ACC112 (cell line): ENCODE measurements around the gene OR2A1.
"Not testable (repeated sequence)": the region's sequence is repeated elsewhere in the genome, so short reads cannot be mapped to it uniquely, and the experiment has no call there.

ENCODE experiments used
- H2AFZ ChIP-seq: fragments of 200-600 bp; sonication (generic); one replicate; pipeline ENCODE4 v1.6.0; 2017; ENCODE audit warnings: antibody characterized with exemption, low read length; ENCODE audit not compliant: unreplicated experiment
- H3K27ac ChIP-seq: fragments of 200-600 bp; sonication (generic); 2 replicates; pipeline ENCODE4 v1.5.1; 2014; ENCODE audit warnings: low read depth, mild to moderate bottlenecking, antibody characterized with exemption, low read length, moderate library complexity
- H3K27me3 ChIP-seq: fragments of 200-600 bp; sonication (generic); 2 replicates; pipeline ENCODE4 v1.6.1; 2014; ENCODE audit warnings: mild to moderate bottlenecking, antibody characterized with exemption, low read length, moderate library complexity, mixed read lengths; ENCODE audit not compliant: insufficient read depth
- H3K36me3 ChIP-seq: fragments of 200-600 bp; sonication (generic); 2 replicates; pipeline ENCODE4 v1.6.1; 2016; ENCODE audit warnings: mild to moderate bottlenecking, antibody characterized with exemption, low read length, moderate library complexity, mixed read lengths; ENCODE audit not compliant: insufficient read depth
- H3K4me1 ChIP-seq: fragments of 200-600 bp; sonication (generic); one replicate; pipeline ENCODE4 v1.6.1; 2016; ENCODE audit warnings: low read length, mixed read lengths; ENCODE audit not compliant: insufficient read depth, unreplicated experiment, control insufficient read depth
- H3K4me3 ChIP-seq: fragments of 200-600 bp; sonication (generic); 2 replicates; pipeline ENCODE4 v1.5.1; 2014; ENCODE audit warnings: mild to moderate bottlenecking, low read depth, low read length
- H3K79me2 ChIP-seq: fragments of 200-600 bp; sonication (generic); one replicate; pipeline ENCODE4 v1.6.0; 2016; ENCODE audit warnings: low read length; ENCODE audit not compliant: control insufficient read depth, unreplicated experiment, insufficient read depth

OR2A1 gene

DNA sequence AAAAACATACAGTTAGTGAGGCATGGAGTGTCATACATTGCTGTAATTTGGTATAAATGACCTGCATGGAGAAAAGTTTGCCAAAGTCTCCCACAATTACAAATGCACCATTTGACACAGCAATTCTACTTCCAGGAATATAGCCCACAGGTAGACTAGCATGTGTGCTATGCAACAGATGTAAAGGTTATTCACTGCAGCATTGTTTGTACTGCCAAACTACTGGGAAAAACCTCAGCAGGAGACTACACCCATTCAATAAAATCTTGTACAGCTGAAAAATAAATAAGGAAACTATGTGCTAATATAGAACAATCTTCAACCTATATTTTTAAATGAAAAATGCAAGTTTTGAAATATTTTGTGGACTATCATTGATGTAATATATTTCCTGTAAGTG lies 17.8 kb downstream of the OR2A1 start:
- not testable (repeated sequence) for H3K27ac ChIP-seq, H2AFZ ChIP-seq, H3K4me1 ChIP-seq, H3K36me3 ChIP-seq, H3K79me2 ChIP-seq, H3K27me3 ChIP-seq, H3K4me3 ChIP-seq

DNA sequence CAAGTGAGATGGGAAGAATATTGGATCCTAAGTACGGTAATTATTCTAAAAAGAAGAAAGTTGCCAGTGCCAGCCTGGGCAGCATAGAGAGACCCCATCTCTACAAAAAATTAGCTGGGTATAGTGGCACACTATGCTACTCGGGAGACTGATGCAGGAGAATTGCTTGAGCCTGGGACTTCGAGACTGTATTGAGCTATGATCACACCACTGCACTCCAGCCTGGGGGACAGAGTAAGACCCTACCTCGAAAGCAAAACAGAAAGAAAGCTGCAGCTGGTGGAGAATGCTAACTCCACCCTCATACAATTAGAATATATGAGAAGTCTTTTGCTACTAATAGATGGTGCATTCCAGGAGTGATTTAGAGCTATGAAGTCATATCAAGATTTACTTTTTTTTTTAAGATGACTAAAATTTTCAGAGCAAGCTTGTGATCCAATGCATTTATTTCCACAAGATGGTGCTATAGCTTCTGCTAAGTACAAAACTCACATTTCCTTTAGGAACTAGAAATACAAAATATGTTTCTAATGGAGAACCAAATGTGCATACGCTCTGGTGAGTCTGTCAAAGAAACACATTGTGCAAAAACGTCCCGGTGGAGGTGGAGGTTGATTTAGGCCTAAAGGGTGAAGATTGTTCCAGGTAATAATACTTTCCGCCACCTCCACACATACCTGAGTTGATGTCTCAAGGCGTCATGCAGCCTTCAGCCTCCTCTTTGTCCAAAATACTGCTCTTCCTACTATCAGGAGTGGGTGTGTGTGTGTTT lies 19.2 kb downstream of the OR2A1 start:
- H3K4me3 ChIP-seq, H3K36me3 ChIP-seq, H3K4me1 ChIP-seq, H3K27ac ChIP-seq, H3K79me2 ChIP-seq, H3K27me3 ChIP-seq, H2AFZ ChIP-seq: not testable (repeated sequence)

DNA sequence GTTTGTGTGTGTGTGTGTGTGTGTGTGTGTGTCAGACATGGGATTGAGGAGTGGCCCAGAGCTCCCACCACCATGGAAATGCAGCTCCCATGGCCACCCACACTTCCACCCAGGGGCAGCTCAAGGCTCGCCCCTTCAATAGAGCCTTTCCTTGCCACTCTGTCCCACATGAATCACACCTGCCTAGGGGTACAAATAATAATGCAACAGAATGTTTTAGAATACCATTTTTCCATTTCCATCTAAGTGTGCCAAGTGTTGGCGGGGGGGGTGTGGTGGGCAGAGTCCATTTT lies 19.7 kb downstream of the OR2A1 start:
- not testable (repeated sequence) for H3K27me3 ChIP-seq, H3K79me2 ChIP-seq, H3K4me1 ChIP-seq, H2AFZ ChIP-seq, H3K27ac ChIP-seq, H3K4me3 ChIP-seq, H3K36me3 ChIP-seq

DNA sequence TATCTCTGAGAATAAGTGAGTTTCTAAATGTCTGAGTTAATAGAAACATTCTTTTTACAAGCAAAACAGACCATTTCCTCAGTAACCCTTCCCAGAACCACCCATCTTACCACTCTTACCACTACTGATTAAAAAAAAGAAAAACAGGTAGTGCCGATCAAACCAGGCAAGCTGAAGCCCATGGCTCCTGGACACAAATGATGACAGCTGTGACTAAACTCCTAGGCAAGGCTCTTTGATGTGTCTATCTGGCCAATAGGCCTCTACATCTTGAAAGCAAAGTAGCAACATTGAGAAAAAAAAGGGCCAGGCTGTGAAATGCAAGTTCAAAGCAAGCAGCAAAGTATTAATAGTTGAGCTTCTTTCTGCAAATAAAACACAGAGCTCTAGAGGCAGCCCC lies 36.4 kb downstream of the OR2A1 start:
- H2AFZ ChIP-seq, H3K4me3 ChIP-seq, H3K79me2 ChIP-seq: not testable (repeated sequence)

DNA sequence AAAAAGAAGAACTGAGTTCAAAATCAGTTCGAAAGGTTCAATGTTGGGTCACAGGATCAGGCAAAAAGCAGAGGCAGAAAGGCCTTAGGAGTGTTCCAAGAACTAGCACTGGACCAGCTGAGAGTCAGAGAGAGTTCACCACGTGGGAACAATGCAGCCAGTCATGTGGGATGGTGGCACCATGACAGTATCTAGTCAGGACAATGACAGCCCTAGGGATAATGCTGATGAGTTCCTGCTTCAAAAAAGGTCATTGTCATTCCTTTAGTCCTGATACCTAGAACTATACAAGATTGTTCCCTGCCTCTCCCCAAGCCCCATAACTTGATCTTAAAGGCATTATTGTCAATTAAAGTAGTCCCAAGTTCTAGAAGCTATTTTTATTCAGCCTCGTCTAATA lies 39.4 kb downstream of the OR2A1 start:
- H2AFZ ChIP-seq, H3K79me2 ChIP-seq, H3K27ac ChIP-seq, H3K36me3 ChIP-seq, H3K4me3 ChIP-seq, H3K4me1 ChIP-seq, H3K27me3 ChIP-seq: not testable (repeated sequence)

More for the DNA sequence above, 36.4 kb downstream of the OR2A1 start:
- not testable (repeated sequence) for H3K27me3 ChIP-seq, H3K27ac ChIP-seq, H3K36me3 ChIP-seq, H3K4me1 ChIP-seq

DNA sequence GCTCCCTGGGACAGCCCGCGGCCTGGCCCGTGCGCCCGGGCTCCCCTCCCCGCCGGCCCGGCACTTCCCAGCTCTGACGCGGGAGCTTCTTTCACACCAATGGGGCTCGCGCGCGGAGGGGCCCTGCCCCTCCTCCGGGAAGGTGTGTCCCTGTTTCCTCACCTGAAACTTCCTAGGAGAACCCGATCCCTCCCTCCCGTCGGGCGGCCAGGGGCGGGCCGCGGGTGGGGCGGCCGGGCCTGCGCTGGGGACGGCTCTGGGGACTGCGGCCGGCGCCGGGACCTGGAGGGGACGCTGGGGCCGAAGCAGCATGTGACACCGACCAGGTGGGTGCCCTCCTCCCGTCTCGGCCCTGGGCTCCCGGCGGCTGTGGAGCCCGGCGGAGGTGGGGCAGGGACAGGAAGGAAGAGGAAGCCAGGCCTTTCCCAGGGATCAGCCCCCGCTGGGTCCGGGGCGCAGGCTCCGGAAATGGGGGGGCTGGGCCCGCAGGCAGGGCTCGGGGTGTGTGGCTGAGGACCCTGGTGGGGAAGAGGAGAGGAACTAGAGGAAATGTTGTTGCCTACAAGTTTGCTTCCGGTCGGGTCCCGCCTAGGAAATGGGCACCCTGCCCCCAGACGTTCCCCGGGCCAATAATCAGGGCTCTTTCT lies 43.1 kb downstream of the OR2A1 start, which contains the start of gene ARHGEF5:
Gene ARHGEF5 (plus strand): TSS at position 227 of the 647 bp plus-strand sequence. CDS start 7,268 bp downstream, outside the sequence.
- H3K4me3 ChIP-seq, H2AFZ ChIP-seq, H3K4me1 ChIP-seq, H3K36me3 ChIP-seq, H3K27me3 ChIP-seq, H3K79me2 ChIP-seq, H3K27ac ChIP-seq: not testable (repeated sequence)

DNA sequence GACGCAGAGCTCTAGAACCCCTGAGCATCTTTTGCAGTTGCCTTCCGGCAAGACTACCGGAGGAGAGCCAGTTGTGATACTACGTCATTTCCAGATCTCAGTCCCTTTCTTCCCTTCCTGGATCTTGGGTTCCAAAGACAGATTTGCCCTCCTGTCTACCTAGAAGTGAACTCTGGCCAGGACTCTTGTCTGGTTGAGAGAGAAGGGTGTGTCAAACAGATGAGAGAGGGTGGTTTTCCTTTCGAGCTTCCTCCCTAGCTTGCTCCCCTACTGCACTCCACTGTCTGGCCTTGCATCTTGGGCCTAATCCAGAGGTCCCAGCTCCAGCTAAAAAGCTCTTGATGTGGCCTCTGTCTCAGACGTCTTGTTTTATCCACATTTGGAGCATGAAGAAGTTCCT lies 44.0 kb downstream of the OR2A1 start:
- not testable (repeated sequence) for H3K79me2 ChIP-seq, H3K36me3 ChIP-seq, H3K27ac ChIP-seq, H3K4me3 ChIP-seq, H3K27me3 ChIP-seq, H2AFZ ChIP-seq, H3K4me1 ChIP-seq

DNA sequence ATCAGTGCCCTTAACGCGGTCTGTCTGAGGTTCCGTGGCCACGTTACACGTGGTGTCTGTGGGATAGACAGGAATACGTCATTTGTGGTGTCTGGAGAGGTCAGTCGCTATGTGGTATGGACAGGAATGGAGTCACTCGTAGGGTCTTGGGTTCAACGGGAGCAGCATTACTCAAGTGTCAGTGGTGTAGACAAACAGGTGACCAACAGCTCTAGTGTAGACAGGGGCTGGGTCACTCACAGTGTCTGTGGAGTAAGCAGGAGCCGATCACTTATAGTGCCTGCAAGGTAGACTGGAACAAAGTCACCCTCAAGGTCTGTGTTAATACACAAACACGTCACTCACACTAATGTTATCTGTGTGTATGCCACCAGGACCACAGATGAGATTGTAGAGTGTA lies 44.6 kb downstream of the OR2A1 start:
- H2AFZ ChIP-seq, H3K4me1 ChIP-seq, H3K36me3 ChIP-seq, H3K27ac ChIP-seq, H3K4me3 ChIP-seq, H3K79me2 ChIP-seq, H3K27me3 ChIP-seq: not testable (repeated sequence)

DNA sequence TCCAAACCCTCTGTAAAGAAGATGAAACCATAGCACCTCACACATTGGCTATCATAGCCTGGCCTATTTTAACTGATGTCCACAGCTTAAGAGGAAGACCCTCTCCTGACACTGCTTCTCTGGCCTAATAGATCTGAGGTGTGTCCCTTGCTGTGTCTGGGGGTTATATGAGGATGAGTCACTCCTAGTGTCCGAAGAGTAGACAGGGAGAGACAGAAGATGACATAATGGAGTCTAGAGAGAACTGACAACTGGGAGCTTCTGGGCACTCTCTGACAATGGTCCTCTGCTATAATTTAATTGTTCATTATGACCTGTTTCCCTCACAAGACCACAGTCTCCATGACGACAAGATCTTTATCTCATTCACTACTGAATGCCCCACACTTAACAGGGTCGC lies 49.8 kb downstream of the OR2A1 start:
- H3K4me3 ChIP-seq, H3K36me3 ChIP-seq, H3K27ac ChIP-seq, H2AFZ ChIP-seq, H3K79me2 ChIP-seq, H3K27me3 ChIP-seq, H3K4me1 ChIP-seq: not testable (repeated sequence)

DNA sequence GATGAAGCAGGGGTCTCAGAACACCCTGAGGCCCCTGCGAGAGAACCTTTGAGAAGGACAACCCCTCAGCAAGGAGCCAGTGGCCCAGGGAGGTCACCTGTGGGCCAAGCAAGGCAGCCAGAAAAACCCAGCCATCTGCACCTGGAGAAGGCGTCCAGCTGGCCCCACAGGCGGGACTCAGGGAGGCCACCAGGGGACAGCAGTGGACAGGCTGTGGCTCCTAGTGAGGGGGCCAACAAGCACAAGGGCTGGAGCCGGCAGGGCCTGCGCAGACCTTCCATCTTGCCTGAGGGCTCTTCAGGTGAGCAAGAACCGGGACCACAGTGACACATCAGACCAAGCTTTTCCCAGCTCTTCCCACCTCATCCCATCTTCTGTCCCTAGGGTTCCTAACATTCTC lies 53.3 kb downstream of the OR2A1 start:
- not testable (repeated sequence) for H3K27me3 ChIP-seq, H3K4me3 ChIP-seq, H3K4me1 ChIP-seq, H2AFZ ChIP-seq, H3K27ac ChIP-seq, H3K79me2 ChIP-seq, H3K36me3 ChIP-seq

DNA sequence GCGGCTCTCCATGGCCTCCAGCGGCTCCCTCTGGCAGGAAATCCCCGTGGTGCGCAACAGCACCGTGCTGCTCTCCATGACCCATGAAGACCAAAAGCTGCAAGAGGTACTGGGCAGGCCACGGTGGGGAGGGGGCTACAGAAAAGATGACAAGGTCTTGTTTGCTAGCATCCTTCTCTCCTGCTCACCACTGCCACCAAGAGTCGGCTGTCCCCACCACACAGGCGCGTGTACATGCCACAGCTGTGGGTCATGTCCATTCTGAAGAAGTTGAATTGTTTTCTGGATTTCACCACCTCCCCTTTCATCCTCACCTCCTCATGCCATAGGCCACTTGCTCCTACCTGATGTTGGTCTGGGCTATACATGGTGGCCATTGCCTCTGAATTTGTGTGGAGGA lies 55.0 kb downstream of the OR2A1 start:
- H3K4me1 ChIP-seq, H3K79me2 ChIP-seq, H3K36me3 ChIP-seq, H3K27ac ChIP-seq, H3K27me3 ChIP-seq, H3K4me3 ChIP-seq, H2AFZ ChIP-seq: not testable (repeated sequence)
